Hematopoietic multipotent progenitor cell (in vitro differentiated cells): Measurements from ENCODE around the gene IPO11. TPM values are rescaled to one million over a fixed set of nuclear protein-coding genes. Genes with fewer than 3 reads are reported as not detected.
"Not testable (repeated sequence)": the region's sequence is repeated elsewhere in the genome, so short reads cannot be mapped to it uniquely, and the experiment has no call there.

Experiments used
- DNase-seq, 3 donors: peaks; one replicate each; pipeline ENCODE4 v3.0.0-alpha.2; 2011 to 2015; ENCODE audit warnings: low read depth in 2 of 3, low spot score in 2 of 3
- total RNA-seq: library from RNA; depleted of rRNA; stranded (reverse); fragments of >200 nt; gene quantifications from one replicate; pipeline ENCODE4 v1.2.3, GENCODE V29; 2012

Gene IPO11
- total RNA-seq, 1 donor = 27.5 TPM

GRCh38 chr5:62594364-62594984 is 181.9 kb downstream of the IPO11 start:
- no peak for DNase-seq

GRCh38 chr5:62596096-62596495 is 183.5 kb downstream of the IPO11 start:
- no peak for DNase-seq

DNA sequence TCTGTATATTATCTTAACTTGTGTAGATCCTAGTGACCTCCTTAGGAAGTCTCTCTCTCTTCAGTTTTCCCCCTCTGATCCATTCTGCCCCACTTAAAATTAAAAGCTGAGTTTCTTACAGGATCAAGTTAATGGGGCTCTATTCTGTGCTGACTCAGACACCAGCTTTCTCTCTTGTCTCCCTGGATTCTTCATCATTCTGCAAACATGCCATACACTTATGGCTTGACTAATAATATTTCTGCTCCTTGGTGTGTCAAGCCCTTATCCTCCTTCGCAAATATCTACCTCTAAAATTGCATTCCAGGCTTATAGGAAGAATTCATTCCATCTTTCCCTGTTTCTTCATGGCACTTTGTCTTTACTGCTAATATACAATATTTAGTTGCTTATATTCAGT is 184.1 kb downstream of the IPO11 start:
- DNase-seq = no peak

DNA sequence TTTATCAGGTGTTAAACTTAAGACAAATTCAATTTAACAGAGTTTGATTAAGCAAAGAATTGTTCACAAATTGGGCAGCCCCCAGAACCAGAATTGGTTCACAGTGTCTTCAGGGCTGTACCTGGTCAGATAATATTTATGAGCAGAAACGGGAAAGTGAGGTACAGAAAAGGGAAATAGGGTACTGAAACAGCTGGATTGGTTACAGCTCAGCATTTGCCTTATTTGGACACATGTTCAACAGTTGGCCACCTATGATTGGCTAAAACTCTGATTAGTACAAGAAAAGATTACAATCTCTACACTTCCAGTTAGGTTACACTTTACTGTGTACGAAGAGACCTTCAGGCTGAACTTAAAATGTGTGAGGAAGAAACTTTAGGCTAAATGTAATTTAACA is 184.8 kb downstream of the IPO11 start:
- DNase-seq = no peak

DNA sequence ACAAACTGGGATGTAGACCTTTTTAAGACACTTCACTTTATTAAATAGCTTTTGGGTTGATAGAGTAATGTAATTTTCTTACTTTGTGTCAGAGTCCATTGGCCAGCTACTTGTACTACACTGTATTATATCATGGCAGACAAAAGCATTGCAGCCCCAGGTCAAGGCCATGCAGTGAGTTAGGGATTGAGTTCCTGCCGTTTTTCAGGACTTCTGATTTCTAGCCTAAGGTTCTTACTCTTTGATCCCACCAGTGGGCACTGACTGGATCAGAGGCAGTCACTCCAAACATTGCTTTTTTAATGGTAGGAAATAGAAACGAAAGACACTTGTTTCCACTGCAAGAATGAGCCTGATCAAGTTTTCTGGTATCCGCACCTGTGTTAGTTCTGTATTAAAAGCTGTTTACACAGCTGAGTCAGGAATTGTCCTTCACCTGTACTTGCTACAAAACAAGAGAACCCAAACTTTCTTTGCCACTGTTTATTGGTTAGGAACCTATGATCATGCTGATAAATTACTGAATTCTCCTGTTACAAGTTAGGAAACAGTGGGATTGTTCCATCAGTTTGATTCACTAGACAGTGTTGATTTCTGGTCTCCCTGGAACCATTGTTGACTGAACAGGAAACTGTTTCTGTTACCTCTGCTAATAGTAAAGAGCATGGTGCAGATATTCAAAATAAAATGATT is 188.1 kb downstream of the IPO11 start:
- no peak for DNase-seq

GRCh38 chr5:62603934-62604333 is 191.4 kb downstream of the IPO11 start:
- no peak for DNase-seq

GRCh38 chr5:62605638-62606037 is 193.1 kb downstream of the IPO11 start:
- DNase-seq = no peak

DNA sequence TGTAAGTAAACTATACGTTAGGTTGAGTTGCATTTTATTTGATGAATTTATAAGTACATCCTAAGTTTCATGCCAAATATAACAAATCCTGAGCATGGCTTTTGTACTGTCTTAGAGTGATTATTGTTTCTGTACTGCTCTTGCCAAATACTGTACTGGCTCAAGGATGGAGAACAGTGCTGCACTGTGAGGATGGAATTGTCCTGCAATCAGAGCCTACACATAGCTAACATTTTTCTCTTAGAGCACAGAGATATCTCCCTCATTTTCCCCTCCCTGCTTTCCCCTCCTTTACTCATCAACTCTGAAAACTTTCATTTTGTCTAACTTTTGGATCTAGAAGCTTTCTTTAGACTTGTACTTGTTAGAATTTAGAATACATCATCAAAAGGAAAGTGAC is 194.3 kb downstream of the IPO11 start:
- no peak for DNase-seq

- DNase-seq = no peak
These were observed 195.1 kb downstream of the IPO11 start for GRCh38 chr5:62607615-62608014.

GRCh38 chr5:62608529-62609511 is 196.3 kb downstream of the IPO11 start:
- DNase-seq = no peak

- DNase-seq = no peak
These were observed 201.8 kb downstream of the IPO11 start for GRCh38 chr5:62614355-62614754.

DNA sequence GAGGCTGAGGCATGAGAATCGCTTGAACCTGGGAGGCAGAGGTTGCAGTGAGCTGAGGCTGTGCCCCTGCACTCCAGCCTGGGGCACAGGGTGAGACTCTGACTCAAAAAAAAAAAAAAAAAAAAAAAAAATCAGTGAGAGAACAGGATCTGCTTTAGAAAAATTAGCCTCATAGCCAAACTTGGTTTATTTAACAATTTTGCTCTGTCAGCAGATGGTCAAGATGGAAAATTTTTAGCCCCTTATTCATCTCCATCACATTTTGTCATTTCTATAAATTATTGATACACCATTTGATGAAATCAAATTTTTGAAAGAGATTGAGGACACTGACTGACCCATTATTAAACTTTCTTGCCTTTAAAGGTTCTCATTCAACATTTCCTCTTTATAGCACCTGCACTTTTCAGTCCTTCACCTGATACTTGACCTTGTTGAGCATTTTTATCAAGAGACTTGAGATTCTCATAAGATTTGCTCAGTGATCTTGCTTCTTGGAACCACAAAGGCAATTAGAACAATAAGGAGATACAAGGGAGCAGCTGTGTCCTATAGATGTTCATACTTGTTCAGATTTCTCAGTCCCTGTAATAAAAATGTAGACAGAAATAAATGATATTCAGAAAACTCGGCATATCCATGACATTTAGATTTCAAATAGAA is 204.2 kb downstream of the IPO11 start:
- no peak for DNase-seq

DNA sequence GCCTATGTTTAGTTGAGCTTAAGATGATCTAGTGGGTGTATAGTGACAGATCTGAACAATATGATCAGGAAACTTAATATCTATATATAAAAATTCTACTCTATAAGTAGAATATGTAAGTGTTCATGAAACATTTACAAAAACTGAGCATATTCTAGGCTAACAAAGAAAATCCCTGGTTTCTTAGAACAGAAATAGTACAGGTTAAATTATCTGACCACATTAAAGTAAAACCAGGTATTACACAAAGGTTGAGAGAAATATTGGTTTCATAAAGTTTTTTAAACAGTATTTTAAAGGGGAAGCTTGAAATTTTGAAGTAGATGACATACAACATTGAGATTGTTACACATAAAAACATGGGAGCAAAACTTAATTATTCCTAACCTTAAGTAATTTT is 205.4 kb downstream of the IPO11 start:
- no peak for DNase-seq

- no peak for DNase-seq
These were observed 208.2 kb downstream of the IPO11 start for GRCh38 chr5:62620761-62621160.

GRCh38 chr5:62621280-62621679 is 208.7 kb downstream of the IPO11 start:
- no peak for DNase-seq

DNA sequence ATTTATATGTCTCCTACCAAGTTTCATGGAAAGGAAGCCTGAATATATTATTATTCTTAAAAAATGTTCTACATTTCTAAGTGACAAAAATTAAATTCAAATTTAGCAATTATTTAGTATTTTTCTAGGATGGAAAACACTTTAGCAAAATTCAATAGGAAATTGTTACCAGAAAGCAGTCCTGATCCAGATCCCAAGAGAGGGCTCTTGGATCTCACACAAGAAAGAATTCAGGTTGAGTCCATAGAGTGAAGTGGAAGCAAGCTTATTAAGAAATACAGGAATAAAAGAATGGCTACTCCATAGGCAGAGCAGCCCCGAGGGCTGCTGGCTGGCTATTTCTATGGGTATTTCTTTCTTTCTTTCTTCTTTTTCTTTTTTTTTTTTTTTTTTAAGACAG is 210.7 kb downstream of the IPO11 start:
- DNase-seq = no peak

DNA sequence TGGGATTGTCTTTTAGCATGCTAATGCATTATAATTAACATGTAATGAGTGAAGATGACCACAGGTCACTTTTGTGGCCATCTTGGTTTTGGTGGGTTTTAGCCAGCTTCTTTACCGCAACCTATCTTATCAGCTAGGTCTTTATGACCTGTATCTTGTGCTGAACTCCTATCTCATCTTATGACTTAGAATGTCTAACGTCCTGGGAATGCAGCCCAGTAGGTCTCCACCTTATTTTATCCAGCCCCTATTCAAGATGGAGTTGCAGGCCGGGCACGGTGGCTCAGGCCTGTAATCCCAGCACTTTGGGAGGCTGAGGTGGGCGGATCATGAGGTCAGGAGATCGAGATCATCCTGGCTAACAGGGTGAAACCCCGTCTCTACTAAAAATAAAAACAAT is 211.9 kb downstream of the IPO11 start:
- DNase-seq = not testable (repeated sequence)

DNA sequence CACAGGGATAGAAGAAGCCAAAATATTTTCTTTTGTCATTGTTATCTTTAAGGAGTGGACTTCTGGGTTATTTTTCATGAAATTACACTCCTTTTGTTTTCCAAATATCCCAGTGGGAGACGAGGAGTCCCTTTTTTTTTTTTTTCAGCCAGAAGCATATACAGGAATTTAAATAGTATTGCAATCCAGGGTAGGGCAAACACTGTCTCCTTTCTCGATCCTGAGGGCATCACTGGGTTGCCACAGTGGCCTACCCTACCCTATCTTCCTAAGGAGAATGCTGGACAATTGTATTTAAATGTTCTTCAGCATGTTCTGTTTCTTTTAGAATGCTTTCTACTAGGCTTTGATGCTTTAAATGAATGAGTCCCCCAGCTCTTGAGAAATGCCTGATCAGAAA is 214.0 kb downstream of the IPO11 start:
- DNase-seq = no peak

GRCh38 chr5:62627121-62627520 is 214.6 kb downstream of the IPO11 start:
- no peak for DNase-seq

GRCh38 chr5:62627901-62628300 is 215.3 kb downstream of the IPO11 start:
- DNase-seq = no peak
